GM12801 (cell line): Measurements from ENCODE around the gene LYAR.

Experiments
- CTCF ChIP-seq: IDR thresholded peaks from one replicate; pipeline ENCODE4 v1.5.1; 2011; ENCODE audit warnings: control low read depth; ENCODE audit not compliant: insufficient read length; ENCODE audit errors: extremely low read depth

The LYAR gene

GRCh38 chr4:4289941-4290850 is at the start of gene LYAR, which contains the start of gene ZBTB49:
Gene LYAR (minus strand): TSS chr4:4290154. CDS start chr4:4283742, 6,412 bp downstream.
Gene ZBTB49 (plus strand): TSS chr4:4290251. CDS start chr4:4299946, 9,695 bp downstream.
- no peak for TF ChIP-seq CTCF

DNA sequence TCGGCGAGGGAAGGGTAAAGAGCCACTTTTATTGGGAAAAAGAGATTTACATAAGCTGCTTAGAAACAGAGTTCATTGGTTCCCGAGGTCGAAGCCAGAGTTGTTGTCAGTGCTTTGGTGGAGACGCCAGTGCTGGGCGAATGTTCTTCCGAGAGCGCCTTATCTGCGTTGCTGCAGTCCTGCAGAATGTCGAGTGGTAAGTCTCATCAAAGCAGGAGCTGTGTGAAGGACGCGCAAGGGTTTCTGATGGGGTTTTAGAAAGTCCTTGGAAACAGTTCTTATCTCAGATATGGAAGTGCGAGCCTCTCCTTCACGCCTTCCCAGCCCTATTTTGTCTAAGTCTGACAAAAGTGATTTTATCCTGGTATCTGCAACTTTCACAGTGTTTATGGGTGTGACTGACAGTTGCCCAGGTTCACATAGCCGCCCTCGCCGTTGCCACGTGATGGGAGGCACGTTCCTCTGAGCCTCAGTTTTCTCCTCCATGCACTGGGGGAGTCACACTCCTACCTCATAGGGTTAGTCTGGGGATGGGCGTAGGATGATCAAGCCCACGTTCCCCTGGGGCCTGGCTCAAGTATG is 49.6 kb upstream of the LYAR start:
- no peak for TF ChIP-seq CTCF

- no peak for TF ChIP-seq CTCF
These were observed 48.5 kb upstream of the LYAR start for GRCh38 chr4:4338210-4339001.

GRCh38 chr4:4334798-4335520 is 45.0 kb upstream of the LYAR start:
- no peak for TF ChIP-seq CTCF

GRCh38 chr4:4333265-4333706 is 43.3 kb upstream of the LYAR start:
- no peak for TF ChIP-seq CTCF

- TF ChIP-seq CTCF = no peak
These were observed 42.6 kb upstream of the LYAR start for GRCh38 chr4:4332529-4332928.
